Astrocyte of the hippocampus (primary cell): ENCODE measurements around the gene GNG7.
A peak's percentile ranks its signal among the peaks of the same experiment; 100 is the strongest.
"Not testable (repeated sequence)": the region's sequence is repeated elsewhere in the genome, so short reads cannot be mapped to it uniquely, and the experiment has no call there.

ENCODE experiments used
- DNase-seq: peaks from one replicate; pipeline ENCODE4 v3.0.0; 2011; ENCODE audit warnings: low read depth, low spot score

GNG7 gene

GRCh38 chr19:2464389-2464788, 238.1 kb downstream of the GNG7 start:
- no peak for DNase-seq

GRCh38 chr19:2463694-2464093, 238.8 kb downstream of the GNG7 start:
- DNase-seq, result not testable (repeated sequence)

- peak; percentile 97 for DNase-seq
Observed at GRCh38 chr19:2462635-2463421, 239.7 kb downstream of the GNG7 start.

DNA sequence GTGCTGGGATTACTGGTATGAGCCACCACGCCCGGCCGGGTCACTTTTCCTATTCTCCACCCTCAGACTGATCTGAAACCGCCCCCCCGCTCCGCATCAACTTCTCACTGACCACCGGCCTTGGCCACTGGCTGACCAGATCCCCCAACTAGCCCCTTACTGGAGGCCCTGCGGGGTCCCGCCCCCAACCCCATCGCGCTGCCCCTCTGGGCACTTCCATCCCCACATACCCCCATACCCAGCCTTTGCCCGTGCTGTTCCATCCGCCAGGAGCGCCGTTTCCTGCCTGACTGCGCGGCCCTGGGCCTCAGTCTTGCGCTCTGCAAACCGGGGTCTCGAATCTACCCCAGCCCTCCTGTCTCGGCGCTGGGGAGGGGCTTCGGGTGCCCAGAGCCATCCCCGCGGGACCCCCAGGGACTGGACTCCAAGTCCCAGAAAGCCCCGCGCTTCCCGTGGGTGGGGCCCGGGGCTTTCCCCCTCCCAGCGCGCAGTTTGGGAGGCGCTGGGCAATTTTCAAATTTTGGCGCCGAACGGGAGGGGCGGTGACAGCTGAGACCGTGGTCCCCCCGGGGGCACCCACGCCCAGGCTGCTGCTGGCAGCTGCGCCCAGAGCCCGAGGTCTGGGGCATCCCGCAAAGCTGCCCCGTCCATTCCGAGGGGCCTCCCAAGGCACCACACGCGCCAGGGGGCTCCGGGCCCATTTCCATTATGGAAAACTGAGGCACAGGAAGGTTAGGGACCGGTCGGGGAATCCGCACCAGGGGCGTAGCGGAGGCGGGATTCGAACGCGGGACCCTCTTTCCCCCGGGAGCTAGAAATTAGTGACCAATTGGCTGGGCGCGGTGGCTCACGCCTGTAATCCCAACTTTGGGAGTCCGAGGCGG, 240.5 kb downstream of the GNG7 start:
- DNase-seq, result peak; percentile 84
